ENCODE measurements around the gene SEMA4D. TPM values are rescaled to one million over a fixed set of nuclear protein-coding genes. Genes with fewer than 3 reads are reported as not detected.
A peak's percentile ranks its signal among the peaks of the same experiment; 100 is the strongest.

The SEMA4D gene
- polyA plus RNA-seq, 1 donor from 2014 or later: 34.0 TPM

- no peaks in the 10 kb centered on the region for H3K9me2 ChIP-seq (ENCODE audit: insufficient read depth, low read length)
- H3F3A ChIP-seq (ENCODE audit: insufficient read depth, low read length, poor library complexity, severe bottlenecking): no peaks in the 10 kb centered on the region
- H3K36me3 ChIP-seq (ENCODE audit: insufficient read depth, low read length): no peaks in the 10 kb centered on the region
- no peak overlapping the region for H3K27ac ChIP-seq (ENCODE audit: low read length)
- TF ChIP-seq MXI1 (conservative IDR thresholded peaks at IDR 0.05; ENCODE audit: poor library complexity, severe bottlenecking): no peak
- H3K79me2 ChIP-seq (replicated peaks; ENCODE audit: insufficient read depth, low read length): no peaks in the 10 kb centered on the region
- H4K20me1 ChIP-seq (ENCODE audit: insufficient read depth): no peaks in the 10 kb centered on the region
- H3K9ac ChIP-seq (ENCODE audit: low read length): no peak overlapping the region
- no peak overlapping the region for H3K4me3 ChIP-seq (ENCODE audit: low read length)
- H2AFZ ChIP-seq (ENCODE audit: low read depth, low read length): no peak overlapping the region
- no peaks in the 10 kb centered on the region for H3K9me3 ChIP-seq (ENCODE audit: low read length)
- H3K4me2 ChIP-seq (ENCODE audit: low read length): no peak overlapping the region
- H3K27me3 ChIP-seq (ENCODE audit: insufficient read depth, low read depth, low read length): no peaks in the 10 kb centered on the region
Observed at GRCh38 chr9:89543111-89543510, 45.2 kb upstream of the SEMA4D start.

- no peak overlapping the region for H3K4me3 ChIP-seq (ENCODE audit: low read length)
- H3K36me3 ChIP-seq (ENCODE audit: insufficient read depth, low read length): no peaks in the 10 kb centered on the region
- H3K27ac ChIP-seq (ENCODE audit: low read length): peak overlapping the region; percentile 24
- no peak overlapping the region for H3K4me2 ChIP-seq (ENCODE audit: low read length)
- no peaks in the 10 kb centered on the region for H3K27me3 ChIP-seq (ENCODE audit: insufficient read depth, low read depth, low read length)
- TF ChIP-seq RAD21 (conservative IDR thresholded peaks at IDR 0.05) (no peak), CTCF (IDR thresholded peaks at IDR 0.05; ENCODE audit: poor library complexity, severe bottlenecking) (no peak)
- no peaks in the 10 kb centered on the region for H3F3A ChIP-seq (ENCODE audit: insufficient read depth, low read length, poor library complexity, severe bottlenecking)
- H2AFZ ChIP-seq (ENCODE audit: low read depth, low read length): no peak overlapping the region
- no peaks in the 10 kb centered on the region for H4K20me1 ChIP-seq (ENCODE audit: insufficient read depth)
- no peaks in the 10 kb centered on the region for H3K79me2 ChIP-seq (replicated peaks; ENCODE audit: insufficient read depth, low read length)
- no peaks in the 10 kb centered on the region for H3K9me3 ChIP-seq (ENCODE audit: low read length)
- H3K9me2 ChIP-seq (ENCODE audit: insufficient read depth, low read length): no peaks in the 10 kb centered on the region
- no peak overlapping the region for H3K9ac ChIP-seq (ENCODE audit: low read length)
Observed at GRCh38 chr9:89542401-89543021, 44.6 kb upstream of the SEMA4D start.

GRCh38 chr9:89541798-89542197 lies 43.9 kb upstream of the SEMA4D start:
- no peak for TF ChIP-seq SMC3 (conservative IDR thresholded peaks at IDR 0.05; ENCODE audit: poor library complexity)
- TF ChIP-seq MXI1 (conservative IDR thresholded peaks at IDR 0.05; ENCODE audit: poor library complexity, severe bottlenecking): no peak
- TF ChIP-seq CTCF (IDR thresholded peaks at IDR 0.05; ENCODE audit: poor library complexity, severe bottlenecking): no peak
- TF ChIP-seq TAF1 (IDR thresholded peaks at IDR 0.05; ENCODE audit: low read depth): no peak
- no peak for TF ChIP-seq RAD21 (conservative IDR thresholded peaks at IDR 0.05)
- TF ChIP-seq EZH2 (IDR thresholded peaks at IDR 0.05; ENCODE audit: borderline replicate concordance, insufficient read depth, low read length, poor library complexity, severe bottlenecking): no peak
- TF ChIP-seq POLR2AphosphoS5 (IDR thresholded peaks at IDR 0.05): no peak
- TF ChIP-seq EP300 (conservative IDR thresholded peaks at IDR 0.05; ENCODE audit: poor library complexity, severe bottlenecking): no peak
- no peak for TF ChIP-seq REST (IDR thresholded peaks at IDR 0.05; ENCODE audit: borderline replicate concordance)
- Histone ChIP-seq H2AFZ (ENCODE audit: low read depth, low read length) (no peak overlapping the region), H3K27ac (ENCODE audit: low read length) (peak overlapping the region; percentile 24), H4K20me1 (ENCODE audit: insufficient read depth) (no peaks in the 10 kb centered on the region), H3K9me3 (ENCODE audit: low read length) (no peaks in the 10 kb centered on the region), H3K9ac (ENCODE audit: low read length) (no peak overlapping the region), H3F3A (ENCODE audit: insufficient read depth, low read length, poor library complexity, severe bottlenecking) (no peaks in the 10 kb centered on the region), H3K4me2 (ENCODE audit: low read length) (no peak overlapping the region), H3K36me3 (ENCODE audit: insufficient read depth, low read length) (no peaks in the 10 kb centered on the region), H3K9me2 (ENCODE audit: insufficient read depth, low read length) (no peaks in the 10 kb centered on the region), H3K27me3 (ENCODE audit: insufficient read depth, low read depth, low read length) (no peaks in the 10 kb centered on the region), H3K79me2 (replicated peaks; ENCODE audit: insufficient read depth, low read length) (no peaks in the 10 kb centered on the region), H3K4me3 (ENCODE audit: low read length) (no peak overlapping the region)
